Endothelial cell of umbilical vein (primary cell): ENCODE data around the gene UBE2QL1. TPM values are rescaled to one million over a fixed set of nuclear protein-coding genes. Genes with fewer than 3 reads are reported as not detected.

Source experiments
- BruUV-seq: library from RNA; stranded (reverse); fragments of 400-500 nt; replicated peaks from 2 replicates; lab custom pipeline; 2021; lab: Mats Ljungman, UMichigan
- CTCF ChIA-PET: fragments of 300-600, 350-600 bp; sonication (Branson Sonifier 250); formaldehyde crosslinking; loops from one replicate; lab custom pipeline; 2021; ENCODE audit warnings: antibody characterized with exemption, inconsistent platforms; lab: Charles Lee
- POLR2A ChIA-PET: fragments of 300-600, 350-600 bp; sonication (Branson Sonifier 250); formaldehyde crosslinking; loops from one replicate; lab custom pipeline; 2021; ENCODE audit warnings: antibody characterized with exemption, inconsistent platforms; lab: Charles Lee
- DNase-seq: peaks from one replicate; pipeline ENCODE4 v3.0.0-alpha.2; 2011; ENCODE audit warnings: low read depth, low spot score
- FAIRE-seq: peaks from 2 replicates; lab custom pipeline; 2011; peaks lifted over from hg19 to GRCh38; lab: Jason Lieb, UNC
- H2AFZ ChIP-seq: 2 replicates; pipeline ENCODE4 v1.6.0; 2012; ENCODE audit warnings: low read depth, low read length, control low read depth, inconsistent platforms
- H3K27ac ChIP-seq: 2 replicates; pipeline ENCODE4 v1.5.1; 2011; ENCODE audit warnings: low read depth, mild to moderate bottlenecking, control low read depth, low read length, moderate library complexity; ENCODE audit not compliant: insufficient read depth
- H3K27me3 ChIP-seq, 2 experiments: 2 replicates each; pipeline versions ENCODE4 v1.6.0 to v1.6.1; 2011; ENCODE audit warnings: low read length in 2 of 2, mixed read lengths in 1 of 2; ENCODE audit not compliant: control insufficient read depth in 2 of 2, insufficient read depth in 2 of 2
- H3K36me3 ChIP-seq, 2 experiments: 2 replicates in 1 of 2; 3 replicates in 1 of 2; pipeline ENCODE4 v1.5.1; 2011; ENCODE audit warnings: low read length in 2 of 2, mild to moderate bottlenecking in 1 of 2, moderate library complexity in 1 of 2; ENCODE audit not compliant: control insufficient read depth in 2 of 2, insufficient read depth in 2 of 2; ENCODE audit errors: extremely low read depth in 1 of 2
- H3K4me1 ChIP-seq: 3 replicates; pipeline ENCODE4 v1.5.1; 2011; ENCODE audit warnings: mild to moderate bottlenecking, low read length; ENCODE audit not compliant: control insufficient read depth, insufficient read depth; ENCODE audit errors: extremely low read depth
- H3K4me2 ChIP-seq: 2 replicates; pipeline ENCODE4 v1.6.1; 2011; ENCODE audit warnings: low read length, control low read depth, mixed read lengths; ENCODE audit not compliant: insufficient read depth
- H3K4me3 ChIP-seq, 3 experiments: fragments of 200-600 bp in 1 of 3; sonication (generic), shearing (Covaris generic) in 1 of 3; replicated peaks in 1 of 3; 2 replicates each; pipeline ENCODE4 v1.5.1; 2011 to 2016; ENCODE audit warnings: control low read depth in 3 of 3, low read length in 3 of 3, mild to moderate bottlenecking in 2 of 3, inconsistent platforms in 1 of 3, low read depth in 1 of 3, moderate library complexity in 1 of 3; ENCODE audit not compliant: insufficient read depth in 1 of 3
- H3K79me2 ChIP-seq: 2 replicates; pipeline ENCODE4 v1.6.0; 2012; ENCODE audit warnings: low read length, inconsistent platforms; ENCODE audit not compliant: control insufficient read depth, insufficient read depth
- H3K9ac ChIP-seq: replicated peaks from 2 replicates; pipeline ENCODE3; 2011; ENCODE audit warnings: low read length, control low read depth; ENCODE audit not compliant: insufficient read depth; ENCODE audit errors: extremely low read depth
- H3K9me1 ChIP-seq: replicated peaks from 3 replicates; pipeline ENCODE4 v1.6.0; 2011; ENCODE audit warnings: mild to moderate bottlenecking, low read length; ENCODE audit not compliant: control insufficient read depth, insufficient read depth; ENCODE audit errors: extremely low read depth
- H3K9me3 ChIP-seq: replicated peaks from 2 replicates; pipeline ENCODE4 v1.5.1; 2012; ENCODE audit warnings: low read length, inconsistent platforms; ENCODE audit not compliant: control insufficient read depth, insufficient read depth
- H4K20me1 ChIP-seq: replicated peaks from 2 replicates; pipeline ENCODE3; 2011; ENCODE audit warnings: mild to moderate bottlenecking, low read length; ENCODE audit not compliant: control insufficient read depth, insufficient read depth; ENCODE audit errors: extremely low read depth
- EZH2 ChIP-seq: IDR thresholded peaks from 2 replicates; pipeline ENCODE4 v1.6.1; 2012; ENCODE audit warnings: borderline replicate concordance, low read depth, mild to moderate bottlenecking, moderate library complexity, low read length, inconsistent platforms; ENCODE audit not compliant: severe bottlenecking
- FOS ChIP-seq: IDR thresholded peaks from 2 replicates; pipeline ENCODE4 v1.6.1; 2011; ENCODE audit warnings: mild to moderate bottlenecking, low read length, moderate library complexity, borderline replicate concordance; ENCODE audit not compliant: insufficient read depth
- GATA2 ChIP-seq: IDR thresholded peaks from 2 replicates; pipeline ENCODE4 v1.7.0; 2011; ENCODE audit warnings: low read depth, mild to moderate bottlenecking, moderate library complexity, mixed read lengths, low read length; ENCODE audit not compliant: insufficient read length, insufficient read depth
- JUN ChIP-seq: IDR thresholded peaks from 2 replicates; pipeline ENCODE4 v1.6.1; 2011; ENCODE audit warnings: borderline replicate concordance, low read depth; ENCODE audit not compliant: insufficient read length, insufficient read depth
- MYC ChIP-seq: IDR thresholded peaks from one replicate; pipeline ENCODE4 v1.6.1; 2011; ENCODE audit warnings: mild to moderate bottlenecking, low read depth, low read length
- POLR2A ChIP-seq: IDR thresholded peaks from 2 replicates; pipeline ENCODE4 v1.6.1; 2012; ENCODE audit warnings: low read depth, mild to moderate bottlenecking, control low read depth, low read length
- POLR2AphosphoS5 ChIP-seq: IDR thresholded peaks from 2 replicates; pipeline ENCODE4 v1.6.1; 2012; ENCODE audit warnings: low read depth, mild to moderate bottlenecking, control low read depth, low read length, moderate library complexity; ENCODE audit not compliant: insufficient read depth
- dilution Hi-C: fragments of 300-500 bp; cut with MboI; formaldehyde crosslinking; loops from one replicate; pipeline ENCODE4 v1.15.0; 2019; ENCODE audit warnings: low sequenced_read_pairs; ENCODE audit not compliant: extremely low pct_ligation_motif_present
- intact Hi-C: fragments of 100-400 bp; cut with micrococcal nuclease; formaldehyde crosslinking; loops from one replicate; pipeline ENCODE4 v1.10.0; 2022
- polyA plus RNA-seq, 4 experiments: library from polyadenylated mRNA; depleted of rRNA in 3 of 4; stranded (reverse) in 3 of 4; unstranded in 1 of 4; fragments of >200 nt; gene quantifications; 2 replicates each; pipeline versions ENCODE4 v1.2.1 to v1.2.3, GENCODE V29; 2011 to 2012; ENCODE audit warnings: missing spikeins in 1 of 4
- total RNA-seq: library from RNA; stranded (reverse); gene quantifications from 2 replicates; pipeline ENCODE4 v1.2.3, GENCODE V29; 2021
- TF ChIP-seq, protein P1 (sequence below), 2 donors: IDR thresholded peaks; 1 replicate in 1 of 2; 2 replicates in 1 of 2; pipeline ENCODE4 v1.5.1; 2011; ENCODE audit warnings: low read length in 2 of 2, mild to moderate bottlenecking in 2 of 2, moderate library complexity in 2 of 2, control low read depth in 1 of 2, inconsistent platforms in 1 of 2, low read depth in 1 of 2; ENCODE audit not compliant: insufficient read depth in 1 of 2; ENCODE audit errors: extremely low read depth in 1 of 2
- TF ChIP-seq, protein P2 (sequence below): IDR thresholded peaks from 2 replicates; pipeline ENCODE4 v1.6.1; 2011; ENCODE audit not compliant: insufficient read depth, insufficient read length

Gene UBE2QL1
- total and polyA plus RNA-seq, 2 donors (not counting 3 experiments of a cell fraction or from before 2014, with no cell fraction given), result 0.04 to 0.15 TPM

DNA sequence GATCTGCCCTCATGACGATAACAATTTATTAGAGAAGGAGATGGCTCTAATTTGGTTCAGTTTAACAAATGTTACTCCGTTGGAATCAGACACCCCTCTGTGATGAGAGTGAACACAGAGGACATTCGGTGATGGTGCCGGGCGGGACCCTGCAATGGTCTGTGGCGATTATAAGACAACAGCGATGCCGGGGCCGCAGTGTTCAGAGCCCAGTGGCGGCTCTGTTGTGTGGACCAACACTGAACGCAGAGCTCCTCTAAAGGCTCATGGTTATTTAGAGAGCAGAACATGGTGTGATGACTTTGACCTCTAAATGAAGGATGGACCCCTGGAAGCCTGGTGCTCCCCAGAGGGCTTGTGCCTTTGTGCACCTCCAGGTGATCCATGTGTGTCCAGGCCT, 21.2 kb downstream of the UBE2QL1 start:
- no peak overlapping the region for H3K4me3 ChIP-seq
- no peaks in the 10 kb centered on the region for H3K4me1 ChIP-seq
- ChIA-PET CTCF (no interaction called here), POLR2A (no interaction called here)
- no peaks in the 10 kb centered on the region for H3K27me3 ChIP-seq
- dilution Hi-C loops, result no loop called here
- no peak for TF ChIP-seq FOS
- no peak for TF ChIP-seq POLR2A
- TF ChIP-seq, protein P1, sequence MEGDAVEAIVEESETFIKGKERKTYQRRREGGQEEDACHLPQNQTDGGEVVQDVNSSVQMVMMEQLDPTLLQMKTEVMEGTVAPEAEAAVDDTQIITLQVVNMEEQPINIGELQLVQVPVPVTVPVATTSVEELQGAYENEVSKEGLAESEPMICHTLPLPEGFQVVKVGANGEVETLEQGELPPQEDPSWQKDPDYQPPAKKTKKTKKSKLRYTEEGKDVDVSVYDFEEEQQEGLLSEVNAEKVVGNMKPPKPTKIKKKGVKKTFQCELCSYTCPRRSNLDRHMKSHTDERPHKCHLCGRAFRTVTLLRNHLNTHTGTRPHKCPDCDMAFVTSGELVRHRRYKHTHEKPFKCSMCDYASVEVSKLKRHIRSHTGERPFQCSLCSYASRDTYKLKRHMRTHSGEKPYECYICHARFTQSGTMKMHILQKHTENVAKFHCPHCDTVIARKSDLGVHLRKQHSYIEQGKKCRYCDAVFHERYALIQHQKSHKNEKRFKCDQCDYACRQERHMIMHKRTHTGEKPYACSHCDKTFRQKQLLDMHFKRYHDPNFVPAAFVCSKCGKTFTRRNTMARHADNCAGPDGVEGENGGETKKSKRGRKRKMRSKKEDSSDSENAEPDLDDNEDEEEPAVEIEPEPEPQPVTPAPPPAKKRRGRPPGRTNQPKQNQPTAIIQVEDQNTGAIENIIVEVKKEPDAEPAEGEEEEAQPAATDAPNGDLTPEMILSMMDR (IDR thresholded peaks at IDR 0.05; ENCODE audit: extremely low read depth in 1 of 2, insufficient read depth in 1 of 2, low read depth in 1 of 2, low read length in 2 of 2), result no peak
- TF ChIP-seq GATA2, result no peak
- H3K27ac ChIP-seq, result no peak overlapping the region
- H3K9me3 ChIP-seq, result no peaks in the 10 kb centered on the region
- BruUV-seq, result no TSS peak
- no peak overlapping the region for H3K9ac ChIP-seq
- H4K20me1 ChIP-seq, result no peaks in the 10 kb centered on the region
- no peak for DNase-seq
- H2AFZ ChIP-seq, result no peak overlapping the region
- no peaks in the 10 kb centered on the region for H3K9me1 ChIP-seq
- intact Hi-C loops, result no loop called here
- H3K4me2 ChIP-seq, result no peak overlapping the region
- no peak for FAIRE-seq
- H3K79me2 ChIP-seq, result no peaks in the 10 kb centered on the region
- H3K36me3 ChIP-seq, result no peaks in the 10 kb centered on the region

DNA sequence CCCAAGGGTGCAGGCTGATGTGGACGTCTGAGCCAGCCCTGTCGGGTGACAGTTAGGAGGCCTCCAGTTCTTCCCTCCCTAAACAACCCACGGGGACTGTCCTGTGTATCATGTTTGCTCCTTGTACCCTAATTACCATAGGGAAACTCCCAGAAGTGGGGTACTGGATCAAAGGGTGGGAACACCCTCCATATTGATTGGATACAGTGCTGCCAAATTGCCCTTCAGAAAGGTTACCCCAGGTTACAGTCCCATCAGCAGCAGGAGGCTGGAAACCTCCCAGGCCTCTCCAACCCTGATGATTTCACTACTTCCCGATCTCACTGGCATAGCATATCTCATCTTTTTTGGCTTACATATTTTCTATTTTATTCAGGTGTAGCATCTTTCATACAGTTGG, 22.0 kb downstream of the UBE2QL1 start:
- CTCF ChIA-PET, result no interaction called here
- dilution Hi-C loops, result no loop called here

More for the DNA sequence above, 22.0 kb downstream of the UBE2QL1 start:
- POLR2A ChIA-PET, result no interaction called here
- Histone ChIP-seq H3K27me3 (no peaks in the 10 kb centered on the region), H3K4me1 (no peaks in the 10 kb centered on the region), H3K27ac (no peak overlapping the region), H3K4me2 (no peak overlapping the region), H4K20me1 (no peaks in the 10 kb centered on the region), H3K9me1 (no peaks in the 10 kb centered on the region), H3K9ac (no peak overlapping the region), H2AFZ (no peak overlapping the region), H3K4me3 (no peak overlapping the region), H3K9me3 (no peaks in the 10 kb centered on the region), H3K79me2 (no peaks in the 10 kb centered on the region), H3K36me3 (no peaks in the 10 kb centered on the region)
- no peak for TF ChIP-seq POLR2AphosphoS5
- TF ChIP-seq EZH2, result no peak
- TF ChIP-seq FOS, result no peak
- TF ChIP-seq GATA2, result no peak
- no peak for TF ChIP-seq MYC
- TF ChIP-seq, protein P1 (IDR thresholded peaks at IDR 0.05; ENCODE audit: extremely low read depth in 1 of 2, insufficient read depth in 1 of 2, low read depth in 1 of 2, low read length in 2 of 2), result no peak
- TF ChIP-seq, protein P2, sequence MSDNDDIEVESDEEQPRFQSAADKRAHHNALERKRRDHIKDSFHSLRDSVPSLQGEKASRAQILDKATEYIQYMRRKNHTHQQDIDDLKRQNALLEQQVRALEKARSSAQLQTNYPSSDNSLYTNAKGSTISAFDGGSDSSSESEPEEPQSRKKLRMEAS, result no peak
- no peak for TF ChIP-seq POLR2A
- TF ChIP-seq JUN, result no peak
- no TSS peak for BruUV-seq
- DNase-seq, result no peak
- no peak for FAIRE-seq
- intact Hi-C loops, result no loop called here
